Neuron (in vitro differentiated cells): ENCODE data around the gene TFRC.
"Not testable (repeated sequence)": the region's sequence is repeated elsewhere in the genome, so short reads cannot be mapped to it uniquely, and the experiment has no call there.

Experiments
- H2AFZ ChIP-seq: one replicate; pipeline ENCODE4 v1.6.1; 2013; ENCODE audit warnings: low read depth, mild to moderate bottlenecking, inconsistent platforms, low read length, moderate library complexity
- H3K27me3 ChIP-seq: one replicate; pipeline ENCODE4 v1.6.1; 2013; ENCODE audit warnings: low read length; ENCODE audit not compliant: insufficient read depth
- H3K36me3 ChIP-seq: one replicate; pipeline ENCODE4 v1.6.1; 2013; ENCODE audit warnings: low read length; ENCODE audit not compliant: insufficient read depth
- H3K4me1 ChIP-seq: one replicate; pipeline ENCODE4 v1.6.1; 2013; ENCODE audit warnings: low read length; ENCODE audit not compliant: insufficient read depth
- H3K4me3 ChIP-seq: 2 replicates; pipeline ENCODE4 v1.5.1; 2013; ENCODE audit warnings: mild to moderate bottlenecking, low read length, moderate library complexity
- H3K9me3 ChIP-seq: one replicate; pipeline ENCODE4 v1.6.1; 2013; ENCODE audit warnings: low read length

TFRC gene

DNA sequence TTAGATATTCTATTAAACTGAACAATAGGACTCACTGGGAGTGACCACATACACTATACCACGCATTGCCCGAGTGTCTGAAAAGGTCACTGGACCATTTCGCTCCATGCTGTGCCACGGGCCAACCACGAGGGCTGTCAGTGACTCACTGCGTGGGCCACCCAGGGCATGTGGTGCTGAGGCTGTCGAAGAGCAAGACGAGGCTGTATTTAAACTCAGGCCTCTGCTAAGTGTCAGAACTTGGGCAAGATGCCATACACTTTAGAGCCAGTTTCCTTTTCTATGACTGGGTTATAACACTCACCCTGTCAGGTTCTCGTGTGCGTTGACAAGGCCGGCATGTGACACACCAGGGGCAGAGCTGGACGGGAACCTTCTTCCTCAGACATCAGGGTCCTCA is 62.3 kb downstream of the TFRC start:
- not testable (repeated sequence) for H3K36me3 ChIP-seq, H3K27me3 ChIP-seq, H3K4me3 ChIP-seq, H3K4me1 ChIP-seq, H3K9me3 ChIP-seq, H2AFZ ChIP-seq

DNA sequence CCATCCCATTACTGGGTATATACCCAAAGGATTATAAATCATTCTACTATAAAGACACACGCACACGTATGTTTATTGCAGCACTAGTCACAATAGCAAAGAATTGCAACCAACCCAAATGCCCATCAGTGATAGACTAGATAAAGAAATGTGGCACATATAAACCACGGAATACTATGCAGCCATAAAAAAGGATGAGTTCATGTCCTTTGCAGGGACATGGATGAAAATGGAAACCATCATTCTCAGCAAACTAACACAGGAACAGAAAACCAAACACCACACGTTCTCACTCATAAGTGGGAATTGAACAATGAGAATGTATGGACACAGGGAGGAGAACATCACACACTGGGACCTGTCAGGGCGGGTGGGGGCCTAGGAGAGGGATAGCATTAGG is 63.7 kb downstream of the TFRC start:
- not testable (repeated sequence) for H3K4me1 ChIP-seq

DNA sequence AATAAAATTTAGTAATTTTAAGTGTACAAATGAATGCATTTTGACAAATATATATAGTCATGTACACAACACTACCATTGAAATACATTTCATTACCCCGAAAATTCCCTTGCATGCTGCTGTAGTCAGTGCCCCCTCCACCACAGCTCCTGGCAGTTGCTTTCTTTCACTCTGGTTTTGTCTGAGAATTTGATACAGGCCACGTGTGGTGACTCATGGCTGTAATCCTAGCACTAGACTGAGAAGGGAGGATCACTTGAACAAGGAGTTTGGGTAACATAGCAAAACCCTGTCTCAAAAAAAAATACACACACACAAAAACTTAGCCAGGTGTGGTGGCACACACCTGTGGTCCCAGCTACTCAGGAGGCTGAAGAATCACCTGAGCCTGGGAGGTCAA is 65.4 kb downstream of the TFRC start:
- Histone ChIP-seq H3K9me3 (peaks cover 2% of the 10 kb centered on the region), H2AFZ (no peak overlapping the region), H3K4me3 (no peak overlapping the region), H3K4me1 (no peaks in the 10 kb centered on the region), H3K27me3 (no peaks in the 10 kb centered on the region), H3K36me3 (no peaks in the 10 kb centered on the region)

More for the DNA sequence above, 63.7 kb downstream of the TFRC start:
- H2AFZ ChIP-seq, H3K27me3 ChIP-seq, H3K36me3 ChIP-seq, H3K9me3 ChIP-seq, H3K4me3 ChIP-seq: not testable (repeated sequence)

DNA sequence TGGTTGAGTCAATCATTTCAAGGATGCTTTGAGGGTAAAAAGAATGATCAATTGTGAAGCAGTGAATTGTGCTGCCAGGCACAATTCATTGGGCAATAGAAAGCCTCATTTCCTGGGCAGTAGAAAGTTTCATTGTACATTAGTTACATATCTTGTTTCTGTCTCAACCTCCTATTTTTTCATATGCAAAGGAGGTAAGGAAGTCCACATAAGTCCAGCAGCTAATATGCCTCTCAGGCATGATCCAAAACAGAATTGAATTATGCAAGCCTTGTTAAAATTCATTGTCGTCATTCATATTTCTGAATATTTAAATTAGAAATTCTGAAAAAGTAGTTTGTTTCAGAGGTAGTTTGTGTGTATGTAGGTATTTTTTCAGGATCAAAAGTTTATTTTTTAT is 65.8 kb downstream of the TFRC start:
- Histone ChIP-seq H3K4me3 (no peak overlapping the region), H3K4me1 (no peaks in the 10 kb centered on the region), H3K9me3 (peaks cover 2% of the 10 kb centered on the region), H3K36me3 (no peaks in the 10 kb centered on the region), H2AFZ (no peak overlapping the region), H3K27me3 (no peaks in the 10 kb centered on the region)

DNA sequence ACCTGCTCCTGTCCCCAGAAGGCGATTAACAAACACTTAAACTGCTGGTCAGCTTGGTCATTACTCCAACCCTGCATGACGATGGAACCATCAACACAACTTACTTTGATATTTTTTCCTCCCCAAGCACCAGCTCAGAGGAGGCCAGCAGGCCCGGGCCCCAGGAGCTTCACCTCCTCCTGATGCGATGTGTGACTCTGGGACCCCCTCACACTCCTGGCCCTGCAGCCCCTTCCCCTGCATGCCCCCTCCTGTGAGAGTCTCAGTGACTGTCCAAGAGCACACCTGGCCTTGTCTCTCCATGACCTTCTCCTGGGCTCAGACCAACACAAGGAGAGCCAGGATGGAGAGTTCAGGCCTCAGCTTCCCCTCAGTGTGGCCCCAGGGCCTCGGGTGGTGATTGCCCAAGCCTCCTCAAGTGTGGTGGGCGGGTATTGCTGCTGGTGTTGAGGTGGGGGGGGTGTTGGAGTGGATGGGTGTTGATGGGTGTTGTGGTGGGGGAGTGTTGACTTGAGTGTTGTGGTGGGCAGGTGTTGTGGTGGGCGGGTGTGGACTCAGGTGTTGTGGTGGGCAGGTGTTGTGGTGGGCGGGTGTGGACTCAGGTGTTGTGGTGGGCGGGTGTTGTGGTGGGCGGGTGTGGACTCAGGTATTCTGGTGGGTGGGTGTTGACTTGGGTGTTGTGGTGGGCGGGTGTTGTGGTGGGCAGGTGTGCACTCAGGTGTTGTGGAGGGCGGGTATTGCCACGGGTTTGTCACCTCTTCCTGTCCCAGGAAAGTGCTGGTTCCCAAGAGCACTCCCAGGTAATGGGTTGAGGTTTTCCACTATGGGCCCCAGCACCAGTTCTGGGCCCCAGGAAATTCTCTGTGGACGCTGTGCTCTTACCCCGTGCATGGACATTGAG is 68.1 kb downstream of the TFRC start:
- Histone ChIP-seq H3K9me3 (peaks cover 2% of the 10 kb centered on the region), H2AFZ (no peak overlapping the region), H3K4me3 (no peak overlapping the region), H3K4me1 (no peaks in the 10 kb centered on the region), H3K36me3 (no peaks in the 10 kb centered on the region), H3K27me3 (no peaks in the 10 kb centered on the region)

DNA sequence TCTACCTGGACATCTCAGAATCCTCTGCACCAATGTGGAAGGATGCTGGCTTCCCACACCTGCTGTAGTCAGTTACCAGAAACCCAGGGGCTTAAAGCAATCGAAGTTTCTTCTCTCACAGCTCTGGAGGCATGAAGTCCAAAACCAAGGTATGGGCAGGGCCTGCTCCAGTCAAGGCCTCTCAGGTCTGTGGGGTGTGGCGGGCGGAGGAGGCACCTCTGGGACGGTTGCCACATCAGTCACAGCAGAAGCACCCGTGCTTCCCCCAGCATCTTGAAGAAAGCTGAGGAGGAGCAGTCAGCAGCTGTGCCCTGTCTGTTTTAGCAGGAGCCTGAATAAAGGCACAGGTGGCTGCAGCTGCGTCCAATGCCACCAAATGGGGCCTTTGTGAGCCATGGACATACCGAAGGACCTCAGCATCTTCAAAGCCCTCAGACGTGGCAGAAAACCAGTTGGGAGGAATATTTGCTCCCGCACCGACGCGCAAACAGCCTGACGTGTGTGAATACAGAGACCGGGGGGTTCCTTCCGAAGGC is 68.9 kb downstream of the TFRC start:
- Histone ChIP-seq H3K9me3 (peaks cover 2% of the 10 kb centered on the region), H3K4me1 (no peaks in the 10 kb centered on the region), H3K4me3 (no peak overlapping the region), H3K36me3 (no peaks in the 10 kb centered on the region), H2AFZ (no peak overlapping the region), H3K27me3 (no peaks in the 10 kb centered on the region)

DNA sequence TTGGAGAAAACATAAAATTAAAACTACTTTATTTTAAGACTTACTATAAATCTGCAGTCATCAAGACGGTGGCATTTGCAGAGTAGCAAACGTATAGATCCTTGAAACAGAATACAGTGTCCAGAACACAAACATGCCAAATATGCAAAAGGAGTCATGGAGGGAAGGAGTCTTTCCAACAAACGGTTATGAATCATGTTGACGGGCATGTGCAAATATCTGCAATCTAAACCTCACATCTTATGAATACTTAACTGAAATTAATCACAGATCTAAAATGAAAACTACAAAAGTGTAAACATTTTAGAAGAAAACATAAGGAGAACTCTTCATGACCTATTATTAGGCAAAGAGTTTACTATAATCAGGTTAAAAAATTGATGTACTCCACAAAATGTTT is 69.4 kb downstream of the TFRC start:
- Histone ChIP-seq H2AFZ (no peak overlapping the region), H3K36me3 (no peaks in the 10 kb centered on the region), H3K9me3 (peaks cover 2% of the 10 kb centered on the region), H3K27me3 (no peaks in the 10 kb centered on the region), H3K4me3 (no peak overlapping the region), H3K4me1 (no peaks in the 10 kb centered on the region)

DNA sequence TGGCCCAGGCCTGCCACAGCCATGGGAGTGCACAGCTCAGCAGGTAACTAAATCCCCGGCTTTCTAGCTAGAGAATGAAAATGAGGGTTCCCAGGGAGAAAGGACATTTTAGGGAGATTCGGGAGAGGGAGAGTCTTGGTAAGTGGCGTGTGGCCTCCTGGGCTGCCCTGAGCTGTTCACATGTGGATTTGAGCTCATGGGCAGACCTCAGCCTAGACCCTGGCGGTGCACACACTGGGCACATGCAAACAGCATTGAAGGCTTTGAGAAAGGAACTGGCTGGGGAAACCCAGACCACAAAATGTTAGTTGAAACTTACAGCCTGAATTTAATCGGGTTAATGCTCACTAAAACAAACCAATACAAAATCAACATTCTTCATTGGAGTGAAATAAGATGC is 72.4 kb downstream of the TFRC start:
- Histone ChIP-seq H2AFZ (no peak overlapping the region), H3K27me3 (no peaks in the 10 kb centered on the region), H3K9me3 (peaks cover 2% of the 10 kb centered on the region), H3K4me3 (no peak overlapping the region), H3K4me1 (no peaks in the 10 kb centered on the region), H3K36me3 (no peaks in the 10 kb centered on the region)

DNA sequence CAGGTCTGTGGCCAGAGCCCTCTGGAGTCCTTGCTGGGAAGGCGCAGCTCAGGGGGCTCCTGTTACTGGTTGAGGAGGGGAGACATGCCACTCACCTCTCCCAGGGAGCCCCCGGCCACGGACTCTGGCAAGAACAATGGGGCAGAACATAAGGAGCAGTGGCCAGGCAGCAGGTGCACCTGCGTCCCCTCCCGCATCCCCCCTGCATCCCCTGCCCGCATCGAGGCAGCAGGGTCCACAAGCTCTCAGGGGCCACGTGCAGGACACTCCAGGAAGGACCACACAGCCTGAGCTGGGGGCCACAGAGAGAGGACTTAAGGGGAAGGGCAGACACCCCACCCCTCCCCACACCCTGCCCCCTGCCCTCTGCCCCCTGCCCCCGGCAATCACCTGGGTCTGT is 73.0 kb downstream of the TFRC start:
- no peak overlapping the region for H2AFZ ChIP-seq
- H3K9me3 ChIP-seq = peaks cover 2% of the 10 kb centered on the region
- no peaks in the 10 kb centered on the region for H3K4me1 ChIP-seq
- H3K36me3 ChIP-seq = no peaks in the 10 kb centered on the region
- no peak overlapping the region for H3K4me3 ChIP-seq
- no peaks in the 10 kb centered on the region for H3K27me3 ChIP-seq

DNA sequence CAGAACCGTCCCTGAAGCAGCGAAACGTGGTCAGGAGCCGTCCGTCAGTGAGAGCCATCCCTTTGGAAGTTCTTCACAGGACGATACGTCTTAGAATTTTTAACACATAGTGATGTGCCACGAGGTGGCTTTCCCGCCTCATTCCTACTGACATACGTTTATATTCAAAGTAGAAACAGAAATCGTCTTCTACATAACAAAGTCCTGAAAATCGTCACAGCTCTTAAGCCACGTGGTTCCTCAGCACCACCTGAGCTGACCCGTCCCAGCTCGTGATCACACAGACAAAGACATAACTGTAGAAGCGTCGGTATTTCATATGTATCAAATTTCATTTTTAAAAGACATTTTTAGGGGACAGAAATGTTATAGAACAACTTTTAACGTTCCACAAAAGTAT is 73.5 kb downstream of the TFRC start:
- H3K4me3 ChIP-seq = no peak overlapping the region
- H3K27me3 ChIP-seq = no peaks in the 10 kb centered on the region
- no peaks in the 10 kb centered on the region for H3K36me3 ChIP-seq
- H3K9me3 ChIP-seq = peaks cover 2% of the 10 kb centered on the region
- no peaks in the 10 kb centered on the region for H3K4me1 ChIP-seq
- no peak overlapping the region for H2AFZ ChIP-seq

DNA sequence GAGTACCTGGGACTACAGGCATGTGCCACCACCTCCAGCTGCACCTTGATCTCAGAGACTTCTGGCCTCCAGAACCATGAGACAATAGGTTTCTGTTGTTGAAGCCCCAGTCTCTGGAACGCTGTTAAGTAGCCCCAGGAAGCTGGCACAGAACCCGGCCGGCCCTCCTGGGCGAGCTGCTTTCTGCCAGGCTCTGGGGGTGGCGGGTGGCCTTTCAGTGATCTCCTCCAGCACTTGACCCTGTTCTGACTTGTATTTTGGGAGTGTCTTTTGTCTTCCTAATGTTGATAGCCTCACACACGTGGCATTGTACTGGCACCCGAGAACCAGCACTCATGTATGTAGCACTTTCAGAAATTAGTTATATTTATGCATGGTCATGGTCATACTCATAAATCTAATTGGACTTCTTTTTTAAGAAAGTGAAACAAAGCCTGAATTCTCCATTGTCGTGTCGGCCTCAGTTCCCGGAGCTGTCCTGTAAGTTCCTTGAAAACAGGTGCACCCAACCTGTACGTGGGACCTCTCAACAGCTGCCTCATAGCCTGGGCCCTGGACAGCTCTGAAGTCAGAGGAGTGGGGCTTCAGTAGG is 74.0 kb downstream of the TFRC start:
- no peaks in the 10 kb centered on the region for H3K27me3 ChIP-seq
- H3K9me3 ChIP-seq = peaks cover 2% of the 10 kb centered on the region
- no peak overlapping the region for H2AFZ ChIP-seq
- H3K4me3 ChIP-seq = no peak overlapping the region
- no peaks in the 10 kb centered on the region for H3K4me1 ChIP-seq
- no peaks in the 10 kb centered on the region for H3K36me3 ChIP-seq

DNA sequence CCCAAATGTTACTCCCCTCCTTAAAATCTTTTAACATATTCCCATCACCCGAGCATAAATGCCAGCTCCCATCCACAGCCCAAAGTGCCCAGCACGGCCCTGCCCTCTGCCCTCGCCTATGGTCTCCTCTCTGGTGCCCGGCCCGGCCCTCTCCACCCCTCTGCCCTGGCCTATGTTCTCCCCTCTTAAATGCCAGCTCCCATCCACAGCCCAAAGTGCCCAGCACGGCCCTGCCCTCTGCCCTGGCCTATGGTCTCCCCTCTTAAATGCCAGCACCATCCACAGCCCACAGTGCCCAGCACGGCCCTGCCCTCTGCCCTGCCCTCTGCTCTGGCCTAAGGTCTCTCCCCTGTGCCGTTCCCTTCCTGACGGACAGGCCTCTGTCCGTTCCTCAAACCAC is 76.6 kb downstream of the TFRC start:
- H2AFZ ChIP-seq, H3K4me3 ChIP-seq, H3K27me3 ChIP-seq, H3K4me1 ChIP-seq, H3K36me3 ChIP-seq, H3K9me3 ChIP-seq: not testable (repeated sequence)

DNA sequence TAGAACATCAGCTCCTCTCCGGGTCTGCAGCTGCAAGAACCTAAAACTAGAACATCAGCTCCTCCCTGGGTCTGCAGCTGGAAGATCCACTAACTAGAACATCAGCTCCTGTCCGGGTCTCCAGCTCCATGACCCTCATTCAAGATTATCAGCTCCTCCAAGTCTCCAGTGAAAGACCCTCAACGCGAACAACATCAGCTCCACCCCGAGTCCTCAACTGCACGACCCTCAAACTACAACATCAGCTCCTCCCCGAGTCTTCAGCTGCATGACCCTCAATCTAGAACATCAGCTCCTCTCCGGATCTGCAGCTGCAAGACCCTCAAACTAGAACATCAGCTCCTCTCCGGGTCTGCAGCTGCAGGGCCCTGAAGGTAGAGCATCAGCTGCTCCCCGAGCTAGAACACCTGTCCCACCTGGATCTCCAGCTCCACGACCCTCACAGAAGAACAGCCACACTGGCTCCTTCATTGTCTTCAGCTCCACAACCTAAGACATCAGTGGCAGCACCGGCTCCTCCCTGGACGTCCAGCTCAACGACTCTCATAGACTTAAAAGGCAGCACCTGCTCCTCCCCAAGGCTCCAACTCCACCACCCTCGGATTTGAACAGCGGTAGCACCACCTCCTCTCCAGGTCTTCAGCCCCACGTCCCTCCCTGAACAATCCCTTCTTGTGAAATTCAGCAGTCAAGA is 77.4 kb downstream of the TFRC start:
- not testable (repeated sequence) for H2AFZ ChIP-seq, H3K9me3 ChIP-seq, H3K4me3 ChIP-seq, H3K27me3 ChIP-seq, H3K36me3 ChIP-seq, H3K4me1 ChIP-seq
